Renal cortical epithelial cell (primary cell): Measurements from ENCODE around the gene TMEM121. TPM values are rescaled to one million over a fixed set of nuclear protein-coding genes. Genes with fewer than 3 reads are reported as not detected.

Experiments
- DNase-seq: peaks from one replicate; pipeline ENCODE4 v3.0.0-alpha.2; 2011; ENCODE audit warnings: low read depth
- total RNA-seq: library from RNA; depleted of rRNA; stranded (reverse); fragments of >200 nt; gene quantifications from 2 replicates; pipeline ENCODE4 v1.2.3, GENCODE V29; 2014

Gene TMEM121
- total RNA-seq, 1 donor from 2014 or later, result 8.4 TPM

DNA sequence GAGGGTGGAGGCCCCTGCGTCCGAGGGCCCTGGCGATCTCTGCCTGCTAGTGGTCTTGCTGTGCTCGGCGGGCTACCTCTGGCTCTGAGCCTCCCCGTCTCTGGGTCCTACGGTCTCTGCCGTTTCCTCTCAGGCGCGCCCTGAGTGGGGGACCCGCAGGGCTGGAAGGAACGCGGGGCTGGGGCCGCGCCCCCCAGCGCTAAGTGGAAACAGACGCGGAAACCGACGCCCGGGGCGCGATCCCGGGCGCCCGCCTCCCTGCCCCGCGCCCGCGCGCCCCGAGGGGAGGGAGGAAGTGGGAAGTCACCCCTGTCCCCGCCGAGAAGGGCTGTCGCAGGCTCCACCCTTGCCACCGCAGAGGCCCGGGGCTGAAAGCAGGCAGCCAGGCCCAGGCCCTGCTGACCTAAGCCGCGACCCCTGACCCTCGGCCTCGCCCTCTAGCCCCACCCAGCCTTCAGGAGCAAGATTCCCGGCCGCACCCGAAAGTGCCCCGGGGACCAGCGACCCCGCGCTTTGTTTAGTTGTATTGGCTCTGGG, 38.9 kb upstream of the TMEM121 start:
- no peak for DNase-seq

DNA sequence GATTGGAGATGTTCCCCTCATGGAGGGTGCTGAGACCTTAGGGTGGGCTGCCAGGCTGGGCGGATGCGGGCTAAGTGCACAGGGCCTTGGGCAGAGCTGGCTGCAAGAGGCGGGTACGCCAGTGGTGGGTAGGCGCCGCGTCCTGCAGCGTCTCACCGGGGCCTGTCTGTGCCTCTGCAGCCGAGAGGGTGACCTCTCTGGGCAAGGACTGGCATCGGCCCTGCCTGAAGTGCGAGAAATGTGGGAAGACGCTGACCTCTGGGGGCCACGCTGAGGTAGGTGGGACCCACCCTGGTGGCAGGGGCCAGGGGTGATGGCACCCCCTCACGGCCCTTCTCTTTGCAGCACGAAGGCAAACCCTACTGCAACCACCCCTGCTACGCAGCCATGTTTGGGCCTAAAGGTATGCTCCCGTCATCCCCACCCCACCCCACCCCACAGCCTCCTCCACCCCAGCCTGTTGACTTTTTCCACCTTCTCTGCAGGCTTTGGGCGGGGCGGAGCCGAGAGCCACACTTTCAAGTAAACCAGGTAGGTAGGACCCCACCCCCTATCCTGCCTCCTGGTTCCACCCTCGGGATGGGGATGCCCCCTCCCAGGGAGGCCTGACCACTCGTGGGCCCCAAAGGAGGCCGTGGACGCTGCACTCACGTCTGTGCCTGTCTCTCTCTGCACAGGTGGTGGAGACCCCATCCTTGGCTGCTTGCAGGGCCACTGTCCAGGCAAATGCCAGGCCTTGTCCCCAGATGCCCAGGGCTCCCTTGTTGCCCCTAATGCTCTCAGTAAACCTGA, 38.2 kb upstream of the TMEM121 start:
- DNase-seq, result no peak

DNA sequence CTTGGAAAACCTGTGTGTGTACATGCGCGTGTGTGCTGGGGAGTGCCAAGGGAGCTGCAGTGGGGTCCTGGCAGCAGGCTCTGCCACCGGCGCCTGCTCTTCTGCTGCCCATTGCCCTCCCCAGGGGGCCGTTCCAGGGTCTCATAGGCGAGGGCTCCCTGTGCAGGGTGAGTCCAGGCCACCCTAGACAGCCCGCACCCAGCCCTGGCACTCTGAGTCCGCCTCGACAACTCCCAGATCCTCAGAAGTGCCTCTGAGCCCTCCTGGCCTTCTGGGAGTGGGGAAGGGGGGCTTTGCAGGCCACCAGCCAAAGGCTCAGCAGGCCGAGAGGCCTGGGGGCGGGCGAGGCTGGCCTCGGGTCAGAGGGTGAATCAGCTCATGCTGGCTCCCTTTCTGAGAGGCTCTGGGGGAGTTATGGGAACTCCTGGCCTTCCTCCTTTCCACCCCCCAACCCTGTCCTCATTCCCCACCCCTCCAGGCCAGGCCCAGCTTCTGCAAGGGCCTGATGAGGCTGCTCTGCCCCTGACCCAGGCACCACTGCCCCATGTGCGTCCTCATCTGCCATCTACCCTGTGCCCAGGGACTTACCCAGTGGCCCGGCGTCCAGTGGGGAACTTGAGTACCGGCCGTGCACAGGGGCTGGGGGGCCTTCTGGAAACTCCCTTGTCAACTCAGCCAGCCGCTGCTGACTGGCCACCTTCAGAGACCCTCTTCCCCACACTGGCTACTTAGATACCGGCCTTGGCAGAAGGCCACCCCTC, 37.4 kb upstream of the TMEM121 start:
- no peak for DNase-seq

DNA sequence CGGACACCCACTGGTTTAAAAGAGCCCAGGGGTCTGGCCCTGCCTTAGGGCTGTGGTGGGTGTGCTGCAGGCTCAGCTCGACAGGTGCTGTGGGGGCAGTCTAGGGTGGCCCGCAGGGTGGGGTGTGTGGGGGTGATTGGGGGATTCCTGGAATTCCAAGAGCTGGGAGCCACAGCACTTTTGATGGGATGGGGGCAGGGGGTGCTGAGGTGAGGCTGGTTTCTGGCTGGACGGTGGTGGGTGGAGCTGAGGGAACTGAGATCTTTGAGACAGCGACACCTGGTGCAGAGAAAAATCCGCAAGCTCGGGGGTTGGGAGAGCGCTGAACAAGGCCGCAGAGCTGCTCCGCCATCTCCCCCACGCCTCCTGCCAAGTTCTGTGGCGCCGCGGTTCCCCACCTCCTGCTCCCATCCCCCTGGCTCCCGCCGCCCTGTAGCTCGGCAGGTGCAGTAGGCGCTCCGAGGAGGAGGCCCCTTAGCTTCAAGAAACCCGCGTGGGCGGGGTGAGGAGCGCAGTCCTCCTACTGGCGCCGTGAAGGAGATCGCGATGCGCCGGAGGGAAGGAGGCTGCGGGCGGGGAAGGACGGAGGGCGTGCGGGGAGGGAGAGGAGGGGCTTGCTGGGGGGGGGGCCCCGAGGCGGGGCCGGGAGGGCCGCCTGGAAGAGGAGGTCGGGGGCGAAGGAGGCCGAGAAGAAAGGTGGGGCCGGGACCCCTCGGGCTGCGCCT, 36.7 kb upstream of the TMEM121 start:
- peak; percentile 86 for DNase-seq

DNA sequence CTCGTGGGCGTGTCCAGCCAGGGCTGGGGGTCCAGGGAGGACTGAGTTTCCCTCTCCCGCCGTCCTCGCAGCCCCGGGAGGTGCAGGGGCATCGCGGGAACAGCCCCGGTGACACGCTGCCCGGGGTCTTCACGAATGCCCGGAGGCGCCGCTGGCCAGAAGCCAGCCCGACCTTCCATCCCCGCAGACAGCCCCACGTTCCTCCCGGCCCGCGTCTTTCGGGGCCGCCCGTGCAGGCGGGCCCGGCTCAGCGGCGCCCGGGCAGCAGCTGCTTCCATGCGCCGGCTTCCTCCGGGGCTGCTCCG, 36.2 kb upstream of the TMEM121 start:
- no peak for DNase-seq

DNA sequence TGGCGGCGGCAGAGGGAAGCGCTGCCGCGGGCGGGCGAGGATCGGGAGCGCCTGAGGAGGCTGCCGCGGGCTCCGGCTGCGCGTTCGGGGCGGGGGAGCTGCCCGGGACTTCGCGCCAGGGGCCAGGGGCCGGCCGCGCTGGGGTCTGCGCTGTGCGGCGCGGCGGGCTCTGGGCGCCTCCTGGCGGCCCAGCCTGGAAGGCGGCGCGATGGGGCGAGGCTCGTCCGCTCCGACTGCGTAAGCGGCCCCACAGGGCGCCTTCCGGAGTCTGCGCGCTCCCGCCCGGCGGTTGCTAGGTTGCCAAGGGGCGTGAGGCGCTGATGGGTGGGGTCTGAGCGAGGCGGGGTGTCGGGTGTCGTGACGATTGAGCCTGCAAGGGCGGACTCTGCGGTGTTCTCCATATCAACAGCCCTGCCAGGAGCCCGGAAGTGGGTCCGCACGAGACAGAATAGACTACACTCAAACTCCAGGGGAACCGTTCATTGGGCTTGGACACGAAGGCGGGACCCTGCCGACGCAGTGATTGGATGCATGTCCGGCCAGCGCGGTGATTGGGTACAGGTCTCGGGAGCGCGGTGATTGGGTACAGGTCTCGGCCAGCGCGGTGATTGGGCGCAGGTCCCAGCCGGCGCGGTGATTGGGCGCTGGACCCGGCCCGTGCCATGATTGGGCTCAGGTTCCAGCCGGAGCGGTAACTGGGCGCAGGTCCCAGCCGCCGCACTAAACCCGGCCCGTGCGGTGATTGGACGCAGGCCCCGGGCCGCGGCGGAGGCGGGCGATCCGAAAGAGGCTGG, 35.6 kb upstream of the TMEM121 start, which contains the start of gene TEDC1:
Gene TEDC1, plus strand, starts transcription at position 675 of the 794 bp plus-strand sequence. CDS start 130 bp downstream, outside the sequence.
- DNase-seq, result peak; percentile 99

DNA sequence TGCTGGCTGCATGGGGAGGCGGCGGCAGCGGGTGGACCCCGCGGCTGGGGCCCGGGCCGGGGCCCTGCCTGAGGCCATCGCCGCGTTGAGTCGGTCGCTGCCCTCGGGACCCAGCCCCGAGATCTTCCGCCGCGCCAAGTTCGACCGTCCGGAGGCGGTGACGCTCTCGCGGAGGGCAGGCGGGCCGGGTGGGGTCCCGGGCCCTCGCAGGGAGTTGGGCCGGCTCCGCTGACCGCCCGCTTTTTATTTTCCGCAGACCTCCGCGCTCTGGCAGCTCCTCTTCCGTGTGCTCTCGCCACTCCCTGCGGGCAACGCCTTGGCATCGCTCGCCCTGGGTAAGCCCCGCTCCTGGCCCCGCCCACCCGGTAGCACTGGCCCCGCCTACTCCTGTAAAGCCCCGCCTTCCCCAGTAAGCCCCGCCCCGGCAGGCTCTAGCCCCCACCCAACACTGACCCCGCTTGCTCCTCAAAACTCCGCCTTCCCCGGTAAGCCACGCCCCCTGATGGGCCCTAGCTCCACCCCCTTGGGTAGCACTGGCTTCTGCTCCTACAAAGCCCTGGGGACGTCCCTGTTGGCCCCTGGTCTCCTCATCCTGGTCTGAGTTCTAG, 34.9 kb upstream of the TMEM121 start:
- no peak for DNase-seq

DNA sequence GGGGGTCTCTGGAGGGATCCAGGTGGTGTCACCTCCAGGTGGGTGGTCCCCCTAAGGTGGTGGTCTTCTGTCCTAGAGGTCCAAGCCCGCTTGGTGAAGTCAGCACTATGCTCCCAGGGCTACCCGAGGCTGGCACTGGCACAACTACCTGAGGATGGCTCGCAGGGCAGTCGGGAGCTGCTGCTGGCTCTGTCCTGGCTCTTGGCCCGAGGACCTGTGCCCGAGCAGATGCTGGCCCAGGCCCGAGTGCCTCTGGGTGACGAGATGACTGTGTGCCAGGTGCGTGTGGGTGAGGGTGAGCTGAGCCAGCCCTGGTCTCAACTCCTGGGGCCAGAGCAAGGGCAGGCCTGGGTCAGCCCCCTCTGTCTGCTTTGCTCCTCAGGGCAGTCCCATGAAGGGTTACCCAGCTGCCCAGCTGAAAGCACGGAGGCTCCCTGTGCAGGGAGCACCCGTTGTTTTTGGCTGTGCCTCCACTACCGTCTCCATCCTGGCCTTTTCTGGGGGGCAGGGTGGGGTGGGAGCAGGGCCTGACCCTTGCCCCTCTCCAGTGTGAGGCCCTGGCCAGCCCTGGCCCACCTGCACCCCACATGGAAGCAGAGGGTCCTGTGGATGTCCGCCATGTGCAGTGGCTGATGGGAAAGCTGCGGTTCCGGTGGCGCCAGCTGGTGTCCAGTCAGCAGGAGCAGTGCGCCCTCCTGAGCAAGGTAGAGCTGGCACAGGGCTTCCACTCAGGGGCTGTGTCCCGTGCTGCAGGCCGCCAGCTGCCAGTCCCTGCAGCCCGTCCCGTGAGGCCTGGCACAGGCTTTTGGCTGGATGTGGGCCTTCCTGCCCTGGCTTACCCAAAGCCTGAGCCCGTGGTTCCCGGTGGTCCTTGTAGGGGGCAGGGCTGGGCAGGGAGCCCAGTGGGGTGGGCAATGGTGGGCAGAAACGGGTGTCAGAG, 34.1 kb upstream of the TMEM121 start:
- no peak for DNase-seq

DNA sequence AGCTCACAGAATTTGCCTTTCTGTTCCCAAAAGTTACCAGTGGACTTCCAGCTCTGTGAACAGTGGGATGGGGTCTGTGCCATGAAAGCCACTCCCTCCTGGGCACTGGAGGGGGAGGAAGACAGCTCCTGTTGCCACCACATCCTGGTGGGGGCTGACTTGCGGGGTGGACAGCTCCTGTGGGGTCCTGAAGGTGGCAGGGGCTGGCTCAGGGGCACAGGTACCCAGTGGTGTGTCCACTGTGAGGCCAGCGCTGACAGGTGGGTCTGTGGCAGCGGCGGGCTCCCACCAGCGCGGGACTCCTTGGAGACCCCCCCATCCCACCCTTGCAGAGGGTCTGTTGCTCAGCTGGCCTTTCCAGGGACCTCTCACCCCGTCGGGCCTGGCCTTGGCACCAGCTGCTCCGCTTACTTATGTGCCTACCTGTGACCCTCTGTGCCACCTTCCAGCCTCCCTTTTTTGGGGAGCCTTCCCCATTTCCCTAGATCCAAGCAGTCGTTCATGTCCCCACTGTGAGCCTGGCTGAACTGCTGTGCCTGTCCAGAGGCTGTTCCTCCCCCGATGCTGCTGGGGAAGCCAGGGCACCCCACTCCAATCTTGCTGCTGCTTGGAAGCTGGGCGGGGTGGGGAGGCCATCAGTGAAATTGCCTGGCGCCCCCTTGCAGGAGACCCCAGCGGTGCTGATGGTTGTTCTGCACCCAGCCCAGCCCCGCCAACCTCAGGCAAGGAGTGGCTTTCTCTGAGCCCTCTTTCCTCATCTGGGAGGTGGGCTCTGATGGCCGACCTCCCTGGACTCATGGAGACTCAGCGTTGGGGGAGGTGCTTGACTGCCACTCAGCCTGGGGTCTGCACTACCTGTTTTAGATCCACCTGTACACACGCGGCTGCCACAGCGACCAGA, 33.2 kb upstream of the TMEM121 start:
- DNase-seq, result no peak

DNA sequence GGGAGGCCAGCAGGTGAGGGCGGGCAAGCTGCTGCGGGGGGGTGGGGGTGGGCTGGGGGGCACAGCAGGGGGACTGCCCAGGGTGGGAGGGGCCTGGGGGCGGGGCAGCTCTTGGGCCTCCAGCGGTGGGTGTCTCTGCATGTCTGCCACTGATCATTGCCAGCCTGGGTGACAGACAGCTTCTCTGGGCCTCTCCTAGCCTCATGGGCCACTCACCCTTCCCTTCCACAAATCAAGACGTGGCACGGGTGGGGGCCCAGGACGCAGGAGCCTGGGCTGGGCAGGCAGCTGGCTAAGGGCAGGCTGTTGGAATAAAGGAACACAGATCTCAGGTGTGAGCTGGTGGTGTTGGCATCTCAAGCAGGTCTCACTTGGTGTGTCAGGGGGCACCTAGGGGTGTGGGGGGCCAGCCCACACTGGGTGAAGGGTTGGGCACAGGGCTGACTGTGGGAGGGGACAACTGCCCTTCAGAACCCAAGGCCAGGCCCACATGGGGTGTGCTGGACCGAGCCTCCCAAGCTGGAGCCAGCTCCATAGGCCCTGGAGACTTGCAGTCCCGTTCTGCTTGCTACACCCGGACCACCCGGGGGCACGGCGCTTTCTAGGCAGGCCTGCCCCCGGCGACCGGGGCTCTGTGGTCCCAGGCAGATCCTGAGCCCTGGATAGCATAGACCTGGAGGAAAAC, 32.3 kb upstream of the TMEM121 start:
- DNase-seq, result no peak

DNA sequence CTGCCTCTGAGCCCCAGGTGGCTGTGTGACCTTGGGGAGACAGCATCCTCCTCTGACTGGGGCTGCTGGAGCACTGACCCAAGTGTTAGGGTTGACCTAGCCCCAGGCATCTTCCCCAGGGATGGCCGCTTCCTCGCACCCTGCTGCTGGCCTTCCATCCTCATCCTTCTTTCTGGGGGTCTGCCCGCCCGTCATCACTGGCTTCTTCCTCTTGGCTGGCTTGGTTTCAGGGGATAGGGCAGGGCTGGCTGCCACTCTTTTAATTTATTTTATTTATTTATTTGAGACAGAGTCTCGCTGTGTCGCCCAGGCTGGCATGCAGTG, 31.8 kb upstream of the TMEM121 start:
- no peak for DNase-seq

DNA sequence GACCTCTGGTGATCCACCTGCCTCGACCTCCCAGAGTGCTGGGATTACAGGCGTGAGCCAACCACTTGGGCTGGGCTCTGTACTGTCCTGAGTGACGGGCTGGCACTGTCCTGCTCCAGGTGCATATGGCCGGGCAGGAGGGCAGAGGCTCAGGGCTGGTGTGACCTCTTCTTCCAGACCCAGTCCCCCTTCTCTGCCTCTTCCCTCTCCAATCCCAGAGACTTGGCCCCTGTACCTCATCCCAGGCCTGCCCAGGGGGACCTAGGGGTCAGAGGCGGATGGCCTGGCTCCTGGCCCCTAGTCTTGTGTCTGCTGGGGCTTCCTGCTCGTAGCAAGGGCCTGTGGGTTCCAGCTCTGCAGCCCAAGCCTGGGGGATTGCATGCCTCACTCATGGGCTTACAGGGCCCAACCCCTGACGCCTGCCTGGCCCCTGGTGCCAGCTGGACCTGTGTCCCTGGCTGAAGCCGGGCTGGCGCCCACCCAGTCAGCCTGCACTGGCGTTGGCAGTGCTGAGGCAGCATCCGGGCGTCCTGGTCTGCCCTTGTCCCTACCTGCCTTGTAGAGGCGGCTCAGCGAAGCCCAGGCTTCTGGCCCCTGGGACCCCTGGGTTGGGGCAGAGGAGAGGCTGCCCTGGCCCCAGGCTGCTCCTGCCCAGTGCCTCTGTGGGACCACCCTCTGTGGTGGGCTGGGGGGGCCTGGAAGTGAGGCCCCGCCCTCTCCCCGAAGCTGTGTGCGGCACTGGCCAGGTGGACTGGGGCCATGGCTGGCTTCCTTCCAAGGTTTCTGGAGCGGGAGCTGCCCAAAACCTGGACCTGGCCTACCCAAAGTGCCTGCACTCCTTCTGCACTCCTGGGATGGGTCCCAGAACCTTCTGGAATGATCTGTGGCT, 31.0 kb upstream of the TMEM121 start:
- DNase-seq, result no peak

DNA sequence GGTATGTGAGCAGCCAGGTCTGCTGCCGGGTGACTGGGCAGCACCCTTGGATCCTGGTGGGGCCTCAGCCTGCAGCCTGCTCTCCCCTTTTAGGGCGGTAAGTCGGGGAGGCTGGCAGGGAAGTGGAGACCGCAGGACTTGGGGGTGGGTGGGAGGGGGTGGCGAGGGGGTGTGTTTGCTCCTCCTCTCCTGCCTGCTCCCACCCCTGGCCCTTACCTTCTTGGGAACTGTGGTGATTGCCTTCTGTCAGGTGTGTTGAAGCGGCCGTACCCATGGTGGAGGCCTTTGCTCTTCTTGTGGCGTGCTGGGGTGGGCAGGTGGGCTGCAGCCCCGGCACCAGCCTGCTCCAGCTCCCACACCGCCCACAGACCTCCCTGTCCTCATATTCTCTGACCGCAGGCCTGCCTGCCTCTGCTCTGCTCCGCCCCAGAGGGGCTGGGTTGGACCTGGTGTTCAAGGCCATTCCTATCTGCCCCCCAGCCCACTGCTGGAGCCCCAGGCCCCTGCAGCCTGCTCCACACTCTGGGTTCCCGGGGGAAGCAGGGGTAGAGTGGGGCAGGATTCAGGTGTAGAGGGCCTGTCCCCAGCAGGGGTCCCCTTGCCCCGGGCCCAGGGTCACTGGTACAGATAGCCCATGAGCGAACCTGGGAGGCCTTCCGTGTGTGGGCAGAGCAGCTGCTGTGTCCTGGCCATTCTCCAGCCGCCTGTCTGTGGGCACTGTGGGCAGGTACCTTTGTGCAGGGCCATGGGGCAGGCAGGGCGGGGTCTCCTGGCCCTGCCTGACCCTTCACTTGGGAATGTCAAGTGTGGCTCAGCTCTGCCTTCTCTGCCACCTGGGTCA, 30.2 kb upstream of the TMEM121 start:
- no peak for DNase-seq

DNA sequence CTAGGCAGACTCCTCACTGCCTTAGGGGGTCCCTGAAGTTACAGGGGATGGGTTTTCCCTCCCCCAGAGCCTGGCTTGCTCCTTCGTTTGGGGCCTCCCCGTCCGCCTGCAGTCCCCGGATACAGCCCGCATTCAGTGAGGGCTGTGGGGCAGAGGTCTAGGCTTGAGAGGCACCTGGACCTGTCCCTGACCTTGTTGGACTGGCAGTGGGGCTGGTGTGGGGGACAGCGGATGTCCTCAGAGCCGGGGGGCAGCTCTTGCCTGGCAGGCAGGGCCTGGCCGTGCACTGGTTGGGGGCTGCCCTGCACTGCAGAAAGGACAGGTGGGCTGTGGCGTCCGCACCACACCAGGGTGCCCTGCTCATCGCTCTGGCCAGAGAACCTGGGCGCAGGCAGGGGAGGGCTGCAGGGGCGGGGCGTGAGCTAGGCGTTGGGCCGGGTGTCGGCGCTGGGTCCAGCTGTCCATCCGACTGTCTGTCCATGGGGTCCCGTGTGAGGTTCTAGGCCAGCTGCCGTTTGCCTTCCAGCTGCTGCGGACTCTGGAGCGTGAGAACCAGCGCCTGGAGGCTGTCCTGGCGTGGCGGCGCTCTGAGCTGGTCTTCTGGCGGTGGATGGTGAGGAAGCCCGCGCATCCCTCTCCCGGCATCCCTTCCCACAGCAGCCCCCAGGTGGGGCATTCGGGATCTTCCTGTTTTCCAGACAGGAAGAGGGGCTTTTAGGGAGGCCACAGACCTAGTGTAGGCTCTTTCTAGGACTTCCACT, 29.4 kb upstream of the TMEM121 start:
- DNase-seq, result no peak

DNA sequence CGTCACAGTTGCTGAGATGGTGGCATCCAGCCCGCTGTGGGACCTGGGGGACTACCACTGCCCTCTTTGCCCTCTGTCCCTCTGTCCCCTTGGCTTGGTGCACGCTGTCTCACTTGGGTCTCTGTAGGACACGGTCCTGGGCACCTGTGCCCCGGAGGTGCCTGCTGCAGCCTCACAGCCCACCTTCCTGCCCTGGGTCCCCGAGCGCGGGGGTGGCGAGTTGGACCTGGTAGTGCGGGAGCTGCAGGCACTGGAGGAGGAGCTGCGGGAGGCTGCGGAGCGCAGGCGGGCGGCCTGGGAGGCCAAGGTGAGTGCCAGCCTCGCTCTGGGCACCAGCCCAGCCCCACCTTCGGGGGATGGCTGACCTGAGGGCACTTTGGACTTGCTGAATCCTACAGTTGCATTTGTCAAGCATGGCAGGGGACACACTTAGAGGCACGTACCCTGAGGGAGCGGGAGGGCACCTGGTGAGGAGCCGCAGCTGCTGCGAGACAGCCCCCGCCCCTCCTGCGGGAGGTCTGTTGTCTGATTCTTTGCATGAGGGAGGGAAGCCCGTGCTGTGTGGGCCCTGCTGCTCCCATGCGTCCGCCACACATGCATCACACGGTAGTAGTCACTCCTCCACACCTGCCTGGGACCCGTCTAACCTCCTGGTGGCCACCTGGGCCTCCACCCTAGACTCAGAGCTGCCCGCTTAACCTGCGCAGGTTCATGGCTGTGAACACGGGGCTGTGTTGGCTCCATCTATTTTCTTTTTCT, 28.5 kb upstream of the TMEM121 start:
- DNase-seq, result no peak
